Activated naive CD4-positive, alpha-beta T cell (primary cell): ENCODE measurements around the gene CACFD1.

ENCODE experiments used
- DNase-seq, 4 experiments: peaks; one replicate each; lab custom pipeline; 2025; lab: John Stamatoyannopoulos, UW

Gene CACFD1

GRCh38 chr9:133499892-133500270 lies 40.1 kb downstream of the CACFD1 start:
- no peak for DNase-seq

DNA sequence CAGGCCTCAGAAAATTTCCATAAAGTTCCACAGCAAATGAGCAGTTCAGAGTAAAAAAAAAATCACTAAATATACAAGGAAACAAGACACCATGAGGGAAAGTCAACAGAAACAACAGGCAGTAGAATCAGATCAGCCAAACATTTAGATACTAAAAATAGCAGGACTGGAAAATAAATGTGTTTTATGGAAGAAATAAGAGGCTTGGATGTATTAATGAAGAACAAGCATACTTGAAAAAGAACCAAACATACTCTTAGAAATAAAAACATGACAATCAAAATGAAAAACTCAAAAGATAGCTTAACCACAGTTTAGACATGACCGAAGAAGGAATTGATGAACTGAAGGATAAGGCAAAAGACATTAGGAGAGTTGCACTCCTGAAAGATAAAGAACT lies 42.3 kb downstream of the CACFD1 start:
- no peak for DNase-seq

- DNase-seq = no peak
Measured at GRCh38 chr9:133505186-133505830, 45.5 kb downstream of the CACFD1 start.

GRCh38 chr9:133505901-133506652 lies 46.3 kb downstream of the CACFD1 start:
- DNase-seq = no peak

GRCh38 chr9:133506653-133507038 lies 46.9 kb downstream of the CACFD1 start:
- DNase-seq = no peak

GRCh38 chr9:133507246-133507965 lies 47.6 kb downstream of the CACFD1 start:
- no peak for DNase-seq

GRCh38 chr9:133508046-133508445 lies 48.3 kb downstream of the CACFD1 start:
- DNase-seq = no peak

GRCh38 chr9:133509179-133510083 lies 49.7 kb downstream of the CACFD1 start:
- peak in 2 of 4 experiments; percentile 27 to 28 for DNase-seq

GRCh38 chr9:133510926-133511505 lies 51.2 kb downstream of the CACFD1 start:
- no peak for DNase-seq

DNA sequence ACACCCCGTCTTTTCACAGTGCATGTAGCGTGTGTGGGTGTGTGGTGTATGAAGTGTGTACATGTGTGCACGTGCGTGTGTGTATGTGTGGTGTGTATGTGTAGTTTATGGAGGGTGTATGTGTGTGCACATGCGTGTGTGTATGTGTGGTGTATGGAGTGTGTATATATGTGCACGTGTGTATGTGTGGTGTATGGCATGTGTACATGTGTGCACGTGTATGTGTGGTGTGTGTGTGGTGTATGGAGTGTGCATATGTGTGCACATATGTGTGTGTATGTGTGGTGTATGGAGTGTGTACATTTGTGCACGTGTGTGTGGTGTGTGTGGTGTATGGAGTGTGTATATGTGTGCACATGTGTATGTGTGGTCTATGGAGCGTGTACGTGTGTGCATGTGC lies 51.8 kb downstream of the CACFD1 start:
- no peak for DNase-seq

GRCh38 chr9:133512253-133513213 lies 52.8 kb downstream of the CACFD1 start:
- DNase-seq = no peak

- no peak for DNase-seq
Measured at GRCh38 chr9:133513214-133514100, 53.7 kb downstream of the CACFD1 start.

- no peak for DNase-seq
Measured at GRCh38 chr9:133514460-133515239, 54.9 kb downstream of the CACFD1 start.

DNA sequence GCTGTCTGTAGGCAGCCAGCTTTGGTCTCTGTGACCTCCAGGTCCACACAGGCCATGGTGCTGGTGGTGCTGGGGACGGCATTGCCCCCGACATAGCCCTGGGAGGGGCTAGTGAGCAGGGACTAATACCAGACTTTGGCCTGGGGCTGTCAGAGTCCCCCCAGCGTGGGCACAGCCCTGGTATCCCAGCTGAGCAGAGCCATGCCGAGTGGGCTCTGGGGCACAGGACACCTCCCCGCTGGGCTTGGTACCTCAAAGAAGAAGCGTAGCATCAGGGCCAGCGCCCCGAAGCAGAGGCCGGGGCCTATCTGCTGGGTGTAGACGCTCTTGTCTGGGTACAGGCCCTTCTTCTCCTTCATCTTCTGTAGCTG lies 55.4 kb downstream of the CACFD1 start:
- no peak for DNase-seq

DNA sequence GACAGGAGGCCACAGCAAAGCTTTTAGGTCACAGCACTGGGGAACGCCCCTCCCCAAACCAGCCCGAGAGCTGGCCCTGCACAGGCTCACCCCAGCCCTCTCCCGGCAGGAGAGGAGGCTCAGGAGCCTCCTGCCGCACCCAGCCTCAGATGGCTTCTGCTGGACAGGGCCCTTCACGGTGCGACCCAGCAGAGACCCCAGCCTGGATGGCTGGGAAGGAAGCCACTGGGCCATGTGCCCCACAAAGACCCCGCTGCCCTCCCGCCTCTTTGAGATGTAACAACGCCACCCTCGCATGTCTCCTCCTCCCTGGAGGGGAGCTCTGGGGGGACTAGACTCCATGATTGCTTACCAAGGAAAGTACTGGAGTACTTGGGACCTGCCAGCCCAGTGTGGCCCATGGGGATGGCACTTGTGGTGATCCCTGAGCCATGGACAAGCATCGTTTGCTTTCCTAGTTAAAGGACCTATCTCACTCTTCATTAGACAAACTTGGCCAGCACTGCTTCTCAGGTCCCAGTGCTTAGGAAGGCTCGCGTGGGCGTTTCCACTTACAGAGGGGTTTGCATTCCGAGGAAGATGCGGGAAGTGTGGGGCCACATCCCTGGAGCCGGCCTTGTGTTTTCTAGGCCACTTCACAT lies 56.0 kb downstream of the CACFD1 start:
- DNase-seq = no peak

DNA sequence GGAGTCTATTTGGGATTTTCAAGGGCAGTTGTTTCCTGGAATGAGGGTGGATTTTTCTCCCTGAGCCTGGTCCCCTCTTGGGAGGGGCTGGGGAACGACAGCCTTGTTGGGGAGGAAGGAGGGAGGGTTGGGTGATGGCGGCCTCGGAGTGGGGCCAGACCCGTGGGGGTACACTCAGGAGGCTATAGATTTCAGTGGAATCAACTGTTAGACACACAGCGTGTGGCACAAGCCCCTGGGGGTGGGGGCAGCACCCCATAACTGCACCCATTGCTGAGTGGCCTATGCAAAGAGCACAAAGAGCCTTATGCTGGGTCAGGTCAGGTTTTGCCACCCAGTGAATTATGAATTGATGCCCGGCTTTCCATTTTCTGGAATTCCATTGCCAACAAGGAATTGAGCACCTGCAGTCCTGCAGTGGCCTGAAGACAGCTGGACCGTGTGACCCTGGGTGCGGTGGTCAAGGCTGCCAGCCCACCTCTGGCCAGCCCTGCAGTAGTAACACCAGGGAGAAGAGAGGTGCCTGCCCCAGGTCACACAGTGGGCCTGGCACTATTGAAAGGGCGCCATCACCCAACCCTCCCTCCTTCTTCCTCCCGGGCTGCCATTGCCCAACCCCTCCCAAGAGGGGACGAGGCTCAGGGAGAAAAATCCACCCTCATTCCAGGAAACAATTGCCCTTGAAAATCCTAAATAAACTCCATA lies 56.6 kb downstream of the CACFD1 start:
- DNase-seq = no peak

DNA sequence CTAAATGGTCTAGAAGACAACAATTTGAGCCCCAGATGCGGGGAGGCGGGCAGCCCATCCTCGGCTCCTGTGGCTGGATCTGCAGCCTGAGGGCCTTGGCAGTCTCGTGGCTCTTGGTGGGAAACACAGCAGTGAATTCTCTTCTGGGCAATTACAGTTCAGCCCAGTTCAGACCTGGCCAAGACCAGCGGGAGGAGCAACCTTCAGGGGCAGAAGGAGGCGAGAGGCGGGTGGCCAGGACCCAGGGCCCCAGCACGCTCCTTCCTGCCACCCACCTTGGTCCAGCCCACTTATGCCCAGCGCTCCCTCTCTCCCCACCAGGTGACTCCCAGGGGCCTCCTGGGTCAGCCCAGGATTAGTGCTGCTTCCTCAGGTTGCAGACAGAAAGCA lies 57.2 kb downstream of the CACFD1 start:
- DNase-seq = no peak

DNA sequence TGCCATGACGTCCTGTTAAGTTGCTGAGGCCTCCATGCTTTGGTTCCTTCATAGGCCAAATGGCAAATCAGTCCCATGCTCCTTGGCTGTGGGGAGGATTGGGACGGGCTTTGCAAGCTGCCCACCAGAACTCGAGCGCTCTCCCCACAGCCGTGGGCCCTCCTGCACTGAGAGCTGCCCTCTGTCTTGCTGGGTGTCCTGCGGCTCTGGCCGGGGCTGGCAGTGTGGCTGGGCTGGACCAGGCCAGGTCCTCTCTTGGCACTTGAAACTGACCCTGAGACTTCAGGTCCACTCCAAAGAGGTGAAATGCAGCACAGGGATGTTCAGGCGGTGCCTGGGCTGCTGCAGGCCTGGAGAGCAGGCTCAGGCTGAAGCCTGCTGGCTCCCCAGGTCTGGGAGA lies 57.9 kb downstream of the CACFD1 start:
- no peak for DNase-seq
